ENCODE results near the gene PDGFRB.

Gene PDGFRB

DNA sequence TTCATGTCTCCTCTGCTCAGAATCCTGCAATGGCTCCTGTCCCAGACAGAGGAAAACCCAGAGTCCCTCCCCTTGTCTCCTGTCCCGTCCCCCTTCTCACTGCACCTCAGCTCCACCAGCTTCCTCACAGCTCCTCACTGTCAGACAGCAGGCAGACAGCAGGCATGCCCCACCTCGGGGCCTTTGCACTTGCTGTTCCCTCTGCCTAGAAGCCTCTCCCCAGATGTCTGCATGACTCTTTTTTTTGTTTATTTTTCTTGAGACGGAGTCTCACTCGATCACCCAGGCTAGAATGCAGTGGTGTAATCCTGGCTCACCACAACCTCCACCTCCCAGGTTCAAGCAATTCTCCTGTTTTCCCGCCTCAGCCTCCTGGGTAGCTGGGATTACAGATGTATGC lies 25.4 kb upstream of the PDGFRB start:
- H3K9ac ChIP-seq (ENCODE audit: low read length): no peak overlapping the region

DNA sequence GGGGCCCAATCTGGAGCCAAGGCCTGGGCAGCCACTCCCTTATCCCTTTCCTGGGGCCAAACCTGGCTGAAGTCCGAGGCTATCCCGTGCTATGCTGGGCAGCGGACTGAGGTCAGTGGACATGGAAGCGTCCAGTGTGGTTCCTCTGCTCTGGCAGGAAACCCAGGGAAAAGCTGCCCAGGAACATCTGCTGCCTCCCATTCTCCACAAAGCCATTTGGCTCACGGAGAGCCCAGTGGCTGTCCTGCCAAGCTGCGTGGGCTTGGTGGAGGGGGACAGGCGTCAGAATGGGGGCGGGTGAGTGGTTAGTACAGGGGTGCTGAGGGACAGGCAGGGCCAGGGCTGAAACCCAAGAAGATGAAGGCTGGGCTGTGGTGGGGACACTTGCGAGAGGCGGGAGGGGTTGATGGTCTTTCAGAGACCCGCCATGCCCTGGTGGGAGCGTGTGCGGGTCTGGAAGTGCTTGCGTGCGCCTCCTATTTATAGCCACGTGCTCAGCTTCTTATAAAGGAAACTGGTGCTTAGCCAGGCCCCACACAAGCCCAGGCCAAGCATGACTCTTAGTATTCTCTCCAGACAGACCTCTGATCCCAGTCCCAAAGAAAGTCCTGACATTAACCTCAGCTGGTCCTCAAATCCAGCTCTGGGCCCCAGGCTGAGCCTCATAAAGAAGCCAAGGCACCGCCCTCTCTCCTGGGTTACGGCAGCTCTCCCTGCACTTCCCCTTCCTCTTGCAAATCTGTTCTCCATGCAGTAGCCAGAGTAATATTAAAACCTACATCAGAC lies 24.8 kb upstream of the PDGFRB start:
- Histone ChIP-seq H3K27me3 (ENCODE audit: control insufficient read depth in 1 of 2, insufficient read depth in 2 of 2, low read length in 2 of 2) (no peaks in the 10 kb centered on the region), H3K9me3 (ENCODE audit: low read length) (no peaks in the 10 kb centered on the region), H3K4me3 (ENCODE audit: low read depth in 1 of 2, low read length in 2 of 2) (no peak overlapping the region), H3K36me3 (ENCODE audit: insufficient read depth, low read length) (no peaks in the 10 kb centered on the region), H3K4me1 (ENCODE audit: insufficient read depth, low read length) (peaks cover 5% of the 10 kb centered on the region), H3K27ac (ENCODE audit: low read depth, low read length) (no peak overlapping the region), H3K9ac (ENCODE audit: low read length) (no peak overlapping the region)

More for the DNA sequence above, 25.4 kb upstream of the PDGFRB start:
- H3K27me3 ChIP-seq (ENCODE audit: control insufficient read depth in 1 of 2, insufficient read depth in 2 of 2, low read length in 2 of 2): no peaks in the 10 kb centered on the region
- no peaks in the 10 kb centered on the region for H3K36me3 ChIP-seq (ENCODE audit: insufficient read depth, low read length)
- H3K4me1 ChIP-seq (ENCODE audit: insufficient read depth, low read length): peaks cover 5% of the 10 kb centered on the region
- H3K27ac ChIP-seq (ENCODE audit: low read depth, low read length): no peak overlapping the region
- H3K9me3 ChIP-seq (ENCODE audit: low read length): no peaks in the 10 kb centered on the region
- no peak overlapping the region for H3K4me3 ChIP-seq (ENCODE audit: low read depth in 1 of 2, low read length in 2 of 2)

DNA sequence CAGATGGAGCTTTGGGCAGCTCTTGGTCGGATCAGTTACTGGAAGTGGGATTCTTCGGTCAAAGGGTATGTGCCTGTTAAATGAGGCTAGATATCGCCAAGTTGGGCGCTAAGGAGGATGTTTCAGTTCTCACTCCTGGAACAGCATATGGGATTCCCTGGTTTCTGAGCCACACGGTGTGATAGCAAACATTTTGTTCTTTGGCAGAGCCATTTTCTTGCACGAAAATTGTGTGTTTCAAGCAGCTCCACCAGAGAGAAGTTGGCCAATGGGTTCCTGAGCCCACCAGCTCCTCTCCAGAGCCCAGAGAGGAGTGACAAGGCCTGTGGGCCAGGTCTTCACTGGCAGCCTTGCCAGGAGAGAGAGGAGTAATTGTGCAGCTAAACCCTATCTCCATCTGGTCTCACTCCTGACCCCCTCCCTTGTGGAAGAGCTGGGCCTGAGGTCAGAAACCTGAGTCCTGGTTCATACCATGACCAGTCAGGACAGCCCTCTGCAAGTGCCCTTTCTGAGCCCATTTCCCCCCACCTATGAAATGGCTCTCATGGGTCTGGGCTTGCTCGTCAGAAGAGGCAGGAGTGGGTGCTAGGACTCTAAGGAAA lies 23.5 kb upstream of the PDGFRB start:
- Histone ChIP-seq H3K9ac (ENCODE audit: low read length) (no peak overlapping the region), H3K27me3 (ENCODE audit: control insufficient read depth in 1 of 2, insufficient read depth in 2 of 2, low read length in 2 of 2) (no peaks in the 10 kb centered on the region), H3K9me3 (ENCODE audit: low read length) (no peaks in the 10 kb centered on the region), H3K36me3 (ENCODE audit: insufficient read depth, low read length) (no peaks in the 10 kb centered on the region), H3K4me3 (ENCODE audit: low read depth in 1 of 2, low read length in 2 of 2) (no peak overlapping the region), H3K27ac (ENCODE audit: low read depth, low read length) (no peak overlapping the region), H3K4me1 (ENCODE audit: insufficient read depth, low read length) (peaks cover 5% of the 10 kb centered on the region)

DNA sequence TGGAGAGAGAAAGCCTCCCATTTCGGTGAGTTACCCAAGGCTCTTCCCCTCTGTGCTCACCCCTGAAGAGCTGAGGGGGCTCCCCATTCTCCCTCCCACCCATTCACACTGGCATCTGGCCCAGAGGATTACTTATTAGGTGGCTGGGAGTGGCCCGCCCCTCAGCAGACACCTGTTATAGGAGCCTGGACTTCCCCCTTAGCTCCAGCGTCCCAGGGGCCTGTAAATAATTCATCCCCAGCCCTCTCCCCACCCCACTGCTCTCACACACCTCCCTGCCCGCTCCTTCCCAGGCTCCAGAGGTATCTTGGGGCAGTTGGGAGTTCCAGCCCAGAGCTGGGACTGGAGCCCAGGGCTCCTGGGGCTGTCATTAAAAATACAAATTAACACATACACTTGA lies 22.6 kb upstream of the PDGFRB start:
- Histone ChIP-seq H3K36me3 (ENCODE audit: insufficient read depth, low read length) (no peaks in the 10 kb centered on the region), H3K9ac (ENCODE audit: low read length) (no peak overlapping the region), H3K4me1 (ENCODE audit: insufficient read depth, low read length) (peaks cover 5% of the 10 kb centered on the region), H3K27ac (ENCODE audit: low read depth, low read length) (no peak overlapping the region), H3K27me3 (ENCODE audit: control insufficient read depth in 1 of 2, insufficient read depth in 2 of 2, low read length in 2 of 2) (no peaks in the 10 kb centered on the region), H3K9me3 (ENCODE audit: low read length) (no peaks in the 10 kb centered on the region), H3K4me3 (ENCODE audit: low read depth in 1 of 2, low read length in 2 of 2) (no peak overlapping the region)

DNA sequence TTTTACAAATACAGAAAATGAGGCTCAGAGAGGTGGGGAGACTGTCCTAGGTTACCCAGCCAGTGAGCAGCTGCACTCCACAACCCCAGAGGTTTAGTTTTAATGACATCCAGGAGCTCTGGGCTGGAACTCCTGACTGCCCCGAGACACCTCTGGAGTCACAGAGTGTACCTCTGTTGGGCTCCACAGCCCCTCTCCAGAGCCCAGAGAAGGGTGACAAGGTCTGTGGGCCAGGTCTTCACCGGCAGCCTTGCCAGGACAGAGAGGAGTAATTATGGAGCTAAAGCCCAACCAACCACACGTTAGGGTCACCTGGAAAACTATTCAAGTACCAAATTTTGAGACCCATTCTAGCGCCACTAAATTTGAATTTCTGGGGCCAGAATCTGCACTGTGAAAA lies 22.1 kb upstream of the PDGFRB start:
- Histone ChIP-seq H3K27ac (ENCODE audit: low read depth, low read length) (no peak overlapping the region), H3K9me3 (ENCODE audit: low read length) (no peaks in the 10 kb centered on the region), H3K36me3 (ENCODE audit: insufficient read depth, low read length) (no peaks in the 10 kb centered on the region), H3K4me3 (ENCODE audit: low read depth in 1 of 2, low read length in 2 of 2) (no peak overlapping the region), H3K9ac (ENCODE audit: low read length) (no peak overlapping the region), H3K27me3 (ENCODE audit: control insufficient read depth in 1 of 2, insufficient read depth in 2 of 2, low read length in 2 of 2) (no peaks in the 10 kb centered on the region), H3K4me1 (ENCODE audit: insufficient read depth, low read length) (peaks cover 5% of the 10 kb centered on the region)

DNA sequence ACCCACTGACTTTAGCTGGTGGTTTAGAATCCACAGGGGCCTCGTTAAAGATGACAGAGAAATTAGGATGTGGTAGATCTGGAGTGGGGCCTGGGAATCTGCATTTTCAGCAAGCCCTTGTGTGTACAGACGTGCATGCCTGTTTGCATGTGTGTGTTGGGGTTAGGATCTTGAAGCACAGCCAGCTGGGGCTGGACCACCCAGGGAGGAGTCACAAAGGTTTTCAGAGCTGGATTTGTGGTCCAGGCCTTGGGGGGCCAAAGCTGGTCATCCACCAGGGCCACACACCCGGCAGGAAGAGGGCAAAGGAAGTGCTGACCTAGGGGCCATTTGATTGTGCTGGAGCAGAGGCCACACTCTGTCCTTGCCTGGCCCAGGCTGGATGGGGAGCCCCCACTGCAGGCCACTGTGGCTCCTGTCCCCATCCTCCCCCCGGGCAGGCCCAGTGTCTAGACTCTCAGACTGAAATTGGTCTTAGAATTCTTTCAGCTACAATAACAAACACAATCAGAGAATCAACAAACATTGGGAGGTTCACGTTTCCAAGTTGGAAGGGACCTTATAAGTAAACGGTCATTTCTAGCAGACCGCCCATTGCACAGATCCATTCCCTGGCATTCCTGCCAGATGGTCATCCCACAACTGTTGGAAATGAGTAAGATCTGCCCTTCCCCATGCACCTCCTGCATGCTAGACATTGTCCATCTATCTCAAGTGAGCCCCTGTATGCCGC lies 21.3 kb upstream of the PDGFRB start:
- Histone ChIP-seq H3K9ac (ENCODE audit: low read length) (no peak overlapping the region), H3K4me1 (ENCODE audit: insufficient read depth, low read length) (peaks cover 5% of the 10 kb centered on the region), H3K4me3 (ENCODE audit: low read depth in 1 of 2, low read length in 2 of 2) (no peak overlapping the region), H3K9me3 (ENCODE audit: low read length) (no peaks in the 10 kb centered on the region), H3K27ac (ENCODE audit: low read depth, low read length) (no peak overlapping the region), H3K36me3 (ENCODE audit: insufficient read depth, low read length) (no peaks in the 10 kb centered on the region), H3K27me3 (ENCODE audit: control insufficient read depth in 1 of 2, insufficient read depth in 2 of 2, low read length in 2 of 2) (no peaks in the 10 kb centered on the region)

DNA sequence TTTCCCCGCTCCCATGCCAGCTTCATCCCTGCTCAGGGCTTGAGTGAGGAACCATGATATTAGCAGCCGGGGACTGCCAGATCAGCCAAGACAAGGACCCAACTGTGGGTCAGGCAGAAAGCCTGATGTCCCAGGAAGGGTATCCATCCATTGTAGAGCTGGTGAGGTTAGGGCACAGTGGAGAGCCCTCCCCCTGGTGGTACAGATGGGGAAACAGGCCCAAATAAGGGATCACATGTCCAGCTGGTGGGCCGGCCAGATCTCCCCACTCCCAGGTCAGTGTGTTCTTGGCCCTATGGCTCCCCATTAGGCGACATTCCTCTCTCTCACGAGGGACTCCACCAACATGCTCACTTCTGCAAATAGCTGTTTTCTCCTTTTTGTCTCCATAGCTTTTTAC lies 19.9 kb upstream of the PDGFRB start:
- Histone ChIP-seq H3K4me3 (ENCODE audit: low read depth in 1 of 2, low read length in 2 of 2) (no peak overlapping the region), H3K9me3 (ENCODE audit: low read length) (no peaks in the 10 kb centered on the region), H3K9ac (ENCODE audit: low read length) (no peak overlapping the region), H3K4me1 (ENCODE audit: insufficient read depth, low read length) (no peaks in the 10 kb centered on the region), H3K27me3 (ENCODE audit: control insufficient read depth in 1 of 2, insufficient read depth in 2 of 2, low read length in 2 of 2) (no peaks in the 10 kb centered on the region), H3K27ac (ENCODE audit: low read depth, low read length) (no peak overlapping the region), H3K36me3 (ENCODE audit: insufficient read depth, low read length) (no peaks in the 10 kb centered on the region)

DNA sequence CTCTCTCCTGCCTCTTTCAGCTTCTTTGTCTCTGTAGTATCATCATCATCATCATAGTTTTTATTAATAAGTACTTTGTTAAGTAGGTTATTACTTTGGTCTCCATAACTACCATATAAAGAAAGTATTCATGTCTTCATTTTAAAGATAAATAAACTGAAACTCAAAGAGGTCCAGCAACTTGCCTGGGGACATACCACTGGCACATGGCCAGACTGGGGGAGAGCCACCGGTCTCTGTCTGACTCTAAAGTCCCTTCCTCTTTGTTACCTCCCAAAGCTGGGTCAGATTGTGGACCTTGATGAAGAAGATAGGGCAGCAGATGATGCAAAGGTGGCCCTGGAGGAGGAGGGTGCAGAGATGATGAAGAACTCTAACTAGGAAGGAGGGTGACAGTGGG lies 19.4 kb upstream of the PDGFRB start:
- Histone ChIP-seq H3K4me3 (ENCODE audit: low read depth in 1 of 2, low read length in 2 of 2) (no peak overlapping the region), H3K27me3 (ENCODE audit: control insufficient read depth in 1 of 2, insufficient read depth in 2 of 2, low read length in 2 of 2) (no peaks in the 10 kb centered on the region), H3K27ac (ENCODE audit: low read depth, low read length) (no peak overlapping the region), H3K4me1 (ENCODE audit: insufficient read depth, low read length) (no peaks in the 10 kb centered on the region), H3K36me3 (ENCODE audit: insufficient read depth, low read length) (no peaks in the 10 kb centered on the region), H3K9ac (ENCODE audit: low read length) (no peak overlapping the region), H3K9me3 (ENCODE audit: low read length) (no peaks in the 10 kb centered on the region)

DNA sequence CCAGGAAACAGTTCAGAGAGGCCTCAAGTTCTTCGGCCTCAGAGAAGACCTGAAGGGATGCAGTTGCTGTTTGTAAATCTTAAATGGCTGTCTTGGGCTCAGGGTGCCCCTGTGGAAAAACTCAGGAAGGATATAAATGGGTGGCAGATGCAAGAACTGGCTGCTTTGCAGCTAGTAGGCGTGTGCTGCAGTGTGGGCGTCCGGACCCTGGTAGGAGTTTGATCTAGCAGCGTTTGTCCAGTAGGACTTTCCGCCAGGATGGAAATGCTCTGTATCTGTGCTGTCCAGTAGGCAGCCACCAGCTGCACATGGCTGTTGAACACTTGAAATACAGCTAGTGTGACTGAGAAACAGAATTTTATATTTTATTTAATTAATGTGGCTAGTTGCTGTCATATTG lies 18.6 kb upstream of the PDGFRB start:
- H3K4me3 ChIP-seq (ENCODE audit: low read depth in 1 of 2, low read length in 2 of 2): no peak overlapping the region
- H3K4me1 ChIP-seq (ENCODE audit: insufficient read depth, low read length): no peaks in the 10 kb centered on the region
- H3K27ac ChIP-seq (ENCODE audit: low read depth, low read length): no peak overlapping the region
- H3K27me3 ChIP-seq (ENCODE audit: control insufficient read depth in 1 of 2, insufficient read depth in 2 of 2, low read length in 2 of 2): no peaks in the 10 kb centered on the region
- no peak overlapping the region for H3K9ac ChIP-seq (ENCODE audit: low read length)
- no peaks in the 10 kb centered on the region for H3K36me3 ChIP-seq (ENCODE audit: insufficient read depth, low read length)
- H3K9me3 ChIP-seq (ENCODE audit: low read length): no peaks in the 10 kb centered on the region

DNA sequence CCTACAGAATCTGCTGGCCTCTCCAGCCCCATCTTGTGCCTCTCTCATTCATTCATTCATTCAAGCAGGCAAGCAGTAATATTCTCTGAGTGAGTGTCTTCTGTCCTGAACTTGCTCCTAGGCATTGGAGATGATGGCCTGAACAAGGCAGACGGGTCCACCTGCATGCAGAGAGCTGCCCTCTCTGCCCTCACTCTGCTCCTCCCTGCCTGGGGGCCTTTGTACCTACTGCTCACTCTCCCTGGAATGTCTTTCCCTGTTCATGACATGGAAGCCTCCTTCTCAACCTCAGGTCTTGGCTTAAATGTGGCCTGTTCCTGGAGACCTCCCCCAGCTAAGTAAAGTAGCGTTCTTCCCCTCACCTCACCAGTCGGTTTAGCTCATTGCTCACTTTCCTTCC lies 17.5 kb upstream of the PDGFRB start:
- H3K27me3 ChIP-seq (ENCODE audit: control insufficient read depth in 1 of 2, insufficient read depth in 2 of 2, low read length in 2 of 2): peaks cover 0 to 2% of the 10 kb centered on the region in 2 donors
- no peak overlapping the region for H3K27ac ChIP-seq (ENCODE audit: low read depth, low read length)
- no peak overlapping the region for H3K4me3 ChIP-seq (ENCODE audit: low read depth in 1 of 2, low read length in 2 of 2)
- H3K4me1 ChIP-seq (ENCODE audit: insufficient read depth, low read length): no peaks in the 10 kb centered on the region
- H3K9ac ChIP-seq (ENCODE audit: low read length): no peak overlapping the region
- H3K9me3 ChIP-seq (ENCODE audit: low read length): no peaks in the 10 kb centered on the region
- no peaks in the 10 kb centered on the region for H3K36me3 ChIP-seq (ENCODE audit: insufficient read depth, low read length)

DNA sequence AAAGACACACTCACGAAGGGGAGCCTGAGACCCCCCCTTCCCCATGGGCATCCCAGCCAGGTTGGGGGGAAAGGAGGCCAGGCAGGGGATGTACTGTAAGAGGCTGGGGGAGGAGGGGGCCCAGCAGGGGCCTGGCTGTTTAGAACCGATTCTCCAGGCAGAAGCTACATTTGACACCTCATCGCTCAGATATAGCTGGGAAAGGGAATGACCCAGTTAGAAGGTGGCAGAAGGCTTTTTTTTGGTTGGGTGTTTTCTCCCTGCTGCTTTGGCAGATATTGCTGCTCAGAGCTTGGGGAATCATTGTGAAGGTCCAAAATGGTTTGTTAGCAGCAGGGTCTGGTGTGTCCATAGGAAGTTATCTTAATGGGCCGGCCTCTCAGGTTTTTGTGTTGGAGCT lies 16.9 kb upstream of the PDGFRB start:
- Histone ChIP-seq H3K36me3 (ENCODE audit: insufficient read depth, low read length) (no peaks in the 10 kb centered on the region), H3K27ac (ENCODE audit: low read depth, low read length) (no peak overlapping the region), H3K4me3 (ENCODE audit: low read depth in 1 of 2, low read length in 2 of 2) (no peak overlapping the region), H3K27me3 (ENCODE audit: control insufficient read depth in 1 of 2, insufficient read depth in 2 of 2, low read length in 2 of 2) (peaks cover 0 to 8% of the 10 kb centered on the region in 2 donors), H3K9me3 (ENCODE audit: low read length) (no peaks in the 10 kb centered on the region), H3K4me1 (ENCODE audit: insufficient read depth, low read length) (no peaks in the 10 kb centered on the region), H3K9ac (ENCODE audit: low read length) (no peak overlapping the region)
